IMR-90 (cell line): ENCODE data around the gene SLF2. TPM values are rescaled to one million over a fixed set of nuclear protein-coding genes. Genes with fewer than 3 reads are reported as not detected.

Experiments
- microRNA-seq, 2 experiments: library from miRNA; stranded (forward) in 1 of 2; unstranded in 1 of 2; fragments of 10-50 nt in 1 of 2; fragments of <30 nt in 1 of 2; gene quantifications in 1 of 2; microRNA quantifications in 1 of 2; one replicate each; pipeline versions ENCODE3 to v1.1.0; 2013 to 2020; ENCODE audit not compliant: insufficient read depth in 1 of 2, insufficient read length in 1 of 2, unreplicated experiment in 1 of 2
- polyA plus RNA-seq, 3 experiments: library from polyadenylated mRNA; depleted of rRNA; stranded (reverse); fragments of >200 nt; gene quantifications; 2 replicates each; pipeline ENCODE4 v1.2.3, GENCODE V29; 2012; ENCODE audit warnings: low replicate concordance in 1 of 3
- small RNA-seq, 5 experiments: library from RNA; depleted of rRNA; stranded (forward); fragments of <200 nt; gene quantifications; one replicate each; pipeline ENCODE3, GENCODE V24; 2012
- total RNA-seq: library from RNA; depleted of rRNA; stranded (reverse); fragments of >200 nt; gene quantifications from 2 replicates; pipeline ENCODE4 v1.2.3, GENCODE V29; 2012; rRNA removed

Gene SLF2
- total and polyA plus RNA-seq, 2 of the 4 experiments (the other 2 are of a cell fraction): 8.5 to 21.7 TPM

Small RNA genes lying within 50 kb of the gene (microRNA-seq; reads per million reads assigned to microRNA genes)
- gene MIR608 (ENCODE audit: insufficient read depth in 1 of 2, insufficient read length in 1 of 2, unreplicated experiment in 1 of 2) (0 reads per million in 2 experiments), gene RF00019 (ENCODE audit: insufficient read depth, insufficient read length) (not detected)

Small RNA genes lying within 50 kb of the gene (small RNA-seq; reads per million reads assigned to genes)
- 0 reads per million in 5 experiments for gene MIR608
- gene RF00019: 0 reads per million in 5 experiments

Other genes with a start within 250 kb of the SLF2 start
- not detected in 2 replicates for gene PAX2, start 167.4 kb upstream of the SLF2 start, total RNA-seq
- gene PAX2, start 167.4 kb upstream of the SLF2 start, polyA plus RNA-seq (2012; rRNA removed): not detected in 2 replicates
- 0.56 and 0.90 TPM in 2 replicates for gene SEMA4G, start 56.5 kb downstream of the SLF2 start, total RNA-seq
- 8.0 and 8.7 TPM in 2 replicates for gene SEMA4G, start 56.5 kb downstream of the SLF2 start, polyA plus RNA-seq (2012; rRNA removed)
- gene MRPL43, start 74.5 kb downstream of the SLF2 start, total RNA-seq: 56.4 and 61.3 TPM in 2 replicates
- gene MRPL43, start 74.5 kb downstream of the SLF2 start, polyA plus RNA-seq (2012; rRNA removed): 142 and 184 TPM in 2 replicates
- 8.8 and 8.9 TPM in 2 replicates for gene TWNK, start 74.6 kb downstream of the SLF2 start, total RNA-seq
- gene TWNK, start 74.6 kb downstream of the SLF2 start, polyA plus RNA-seq (2012; rRNA removed): 7.5 and 7.7 TPM in 2 replicates
- 17.8 and 19.2 TPM in 2 replicates for gene LZTS2, start 86.8 kb downstream of the SLF2 start, total RNA-seq
- gene LZTS2, start 86.8 kb downstream of the SLF2 start, polyA plus RNA-seq (2012; rRNA removed): 101 and 108 TPM in 2 replicates
- 0.83 and 0.90 TPM in 2 replicates for gene PDZD7, start 118.2 kb downstream of the SLF2 start, total RNA-seq
- 1.5 and 1.8 TPM in 2 replicates for gene PDZD7, start 118.2 kb downstream of the SLF2 start, polyA plus RNA-seq (2012; rRNA removed)
- gene SFXN3, start 118.3 kb downstream of the SLF2 start, total RNA-seq: 53.3 and 64.7 TPM in 2 replicates
- 67.6 and 77.2 TPM in 2 replicates for gene SFXN3, start 118.3 kb downstream of the SLF2 start, polyA plus RNA-seq (2012; rRNA removed)
- 8.1 and 9.1 TPM in 2 replicates for gene KAZALD1, start 149.0 kb downstream of the SLF2 start, total RNA-seq
- gene KAZALD1, start 149.0 kb downstream of the SLF2 start, polyA plus RNA-seq (2012; rRNA removed): 18.6 and 18.7 TPM in 2 replicates
- not detected in 2 replicates for gene TLX1, start 218.3 kb downstream of the SLF2 start, total RNA-seq
- not detected in 2 replicates for gene TLX1, start 218.3 kb downstream of the SLF2 start, polyA plus RNA-seq (2012; rRNA removed)